ENCODE results near the gene QPCTL.

- TF ChIP-seq, protein P1, sequence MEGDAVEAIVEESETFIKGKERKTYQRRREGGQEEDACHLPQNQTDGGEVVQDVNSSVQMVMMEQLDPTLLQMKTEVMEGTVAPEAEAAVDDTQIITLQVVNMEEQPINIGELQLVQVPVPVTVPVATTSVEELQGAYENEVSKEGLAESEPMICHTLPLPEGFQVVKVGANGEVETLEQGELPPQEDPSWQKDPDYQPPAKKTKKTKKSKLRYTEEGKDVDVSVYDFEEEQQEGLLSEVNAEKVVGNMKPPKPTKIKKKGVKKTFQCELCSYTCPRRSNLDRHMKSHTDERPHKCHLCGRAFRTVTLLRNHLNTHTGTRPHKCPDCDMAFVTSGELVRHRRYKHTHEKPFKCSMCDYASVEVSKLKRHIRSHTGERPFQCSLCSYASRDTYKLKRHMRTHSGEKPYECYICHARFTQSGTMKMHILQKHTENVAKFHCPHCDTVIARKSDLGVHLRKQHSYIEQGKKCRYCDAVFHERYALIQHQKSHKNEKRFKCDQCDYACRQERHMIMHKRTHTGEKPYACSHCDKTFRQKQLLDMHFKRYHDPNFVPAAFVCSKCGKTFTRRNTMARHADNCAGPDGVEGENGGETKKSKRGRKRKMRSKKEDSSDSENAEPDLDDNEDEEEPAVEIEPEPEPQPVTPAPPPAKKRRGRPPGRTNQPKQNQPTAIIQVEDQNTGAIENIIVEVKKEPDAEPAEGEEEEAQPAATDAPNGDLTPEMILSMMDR (conservative IDR thresholded peaks at IDR 0.05; ENCODE audit: low read depth, low read length), result peak; percentile 91
- TF ChIP-seq, protein P2, sequence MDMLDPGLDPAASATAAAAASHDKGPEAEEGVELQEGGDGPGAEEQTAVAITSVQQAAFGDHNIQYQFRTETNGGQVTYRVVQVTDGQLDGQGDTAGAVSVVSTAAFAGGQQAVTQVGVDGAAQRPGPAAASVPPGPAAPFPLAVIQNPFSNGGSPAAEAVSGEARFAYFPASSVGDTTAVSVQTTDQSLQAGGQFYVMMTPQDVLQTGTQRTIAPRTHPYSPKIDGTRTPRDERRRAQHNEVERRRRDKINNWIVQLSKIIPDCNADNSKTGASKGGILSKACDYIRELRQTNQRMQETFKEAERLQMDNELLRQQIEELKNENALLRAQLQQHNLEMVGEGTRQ (IDR thresholded peaks at IDR 0.05; ENCODE audit: low read depth, low read length), result no peak
Observed at GRCh38 chr19:45681391-45682015, 11.0 kb upstream of the QPCTL start.

Data from IMR-90 (cell line).